ENCODE results near the gene ATP8B1. TPM values are rescaled to one million over a fixed set of nuclear protein-coding genes. Genes with fewer than 3 reads are reported as not detected.

The ATP8B1 gene
- total and polyA plus RNA-seq, 4 donors = 3.9 to 22.0 (median 5.7) TPM

DNA sequence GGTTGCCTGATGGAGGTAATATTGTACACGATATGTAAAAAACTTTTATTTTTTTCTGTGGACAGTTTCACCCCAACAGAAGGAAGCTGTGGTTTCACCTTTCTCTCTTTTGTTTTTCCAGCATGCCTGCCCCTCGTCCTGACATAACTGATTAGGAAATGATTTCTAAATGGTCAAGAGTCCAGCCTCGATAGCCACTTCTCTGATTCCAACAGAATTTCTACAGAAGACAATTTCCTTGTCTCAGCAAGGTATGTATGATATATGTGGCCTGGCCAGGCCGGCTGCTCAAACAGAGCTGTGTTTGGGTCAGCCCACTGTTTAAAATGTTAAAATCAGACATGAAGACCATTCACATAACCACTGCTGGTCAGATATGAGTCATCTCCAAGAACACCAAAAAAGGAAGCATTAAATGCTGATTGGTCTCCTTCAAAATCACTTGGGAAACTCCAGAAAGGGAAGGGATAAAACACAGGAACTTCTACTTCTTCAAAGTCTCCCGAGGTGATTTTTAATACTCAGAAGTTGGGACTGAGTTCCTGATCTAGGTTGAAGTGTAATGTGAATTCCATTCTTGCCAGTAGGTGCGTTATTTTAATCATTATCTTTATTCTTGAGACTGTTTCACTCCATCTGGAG lies 22.3 kb downstream of the ATP8B1 start:
- Histone ChIP-seq H3K4me1 (ENCODE audit: control insufficient read depth in 4 of 4, insufficient read depth in 4 of 4, low read length in 3 of 4) (peaks cover 0 to 5% (median 4%) of the 10 kb centered on the region in 4 donors), H3K9ac (ENCODE audit: low read depth in 1 of 2, low read length in 2 of 2) (no peak overlapping the region)
- peak; percentile 68 to 75 for TF ChIP-seq HNF4A (conservative IDR thresholded peaks at IDR 0.05)
- TF ChIP-seq SP1 (IDR thresholded peaks at IDR 0.05) = peak; percentile 33
- TF ChIP-seq, protein P1, sequence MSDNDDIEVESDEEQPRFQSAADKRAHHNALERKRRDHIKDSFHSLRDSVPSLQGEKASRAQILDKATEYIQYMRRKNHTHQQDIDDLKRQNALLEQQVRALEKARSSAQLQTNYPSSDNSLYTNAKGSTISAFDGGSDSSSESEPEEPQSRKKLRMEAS (IDR thresholded peaks at IDR 0.05) = no peak
- peak; percentile 32 for TF ChIP-seq REST (IDR thresholded peaks at IDR 0.05)
- TF ChIP-seq EGR1 (IDR thresholded peaks at IDR 0.05; ENCODE audit: low read depth in 2 of 2) = no peak
- TF ChIP-seq FOXA1 (IDR thresholded peaks at IDR 0.05) = no peak
- no peak for TF ChIP-seq CTCF (IDR thresholded peaks at IDR 0.05; ENCODE audit: low read depth, low read length, missing input control)
- no peak for TF ChIP-seq TAF1 (conservative IDR thresholded peaks at IDR 0.05)
- TF ChIP-seq HNF4G (IDR thresholded peaks at IDR 0.05) = no peak
- peak; percentile 37 for TF ChIP-seq YY1 (IDR thresholded peaks at IDR 0.05)
- no peak for TF ChIP-seq NR2F2 (IDR thresholded peaks at IDR 0.05)
- no peak for TF ChIP-seq FOXA2 (IDR thresholded peaks at IDR 0.05)
- TF ChIP-seq JUND (IDR thresholded peaks at IDR 0.05) = peak in 1 of 2 donors; percentile 86
- peak in 1 of 2 donors; percentile 26 for TF ChIP-seq RAD21 (IDR thresholded peaks at IDR 0.05)
- no peak for TF ChIP-seq GABPA (IDR thresholded peaks at IDR 0.05 in 1 of 2, conservative IDR thresholded peaks at IDR 0.05 in 1 of 2)
- TF ChIP-seq ATF3 (IDR thresholded peaks at IDR 0.05) = no peak
- TF ChIP-seq, protein P2, sequence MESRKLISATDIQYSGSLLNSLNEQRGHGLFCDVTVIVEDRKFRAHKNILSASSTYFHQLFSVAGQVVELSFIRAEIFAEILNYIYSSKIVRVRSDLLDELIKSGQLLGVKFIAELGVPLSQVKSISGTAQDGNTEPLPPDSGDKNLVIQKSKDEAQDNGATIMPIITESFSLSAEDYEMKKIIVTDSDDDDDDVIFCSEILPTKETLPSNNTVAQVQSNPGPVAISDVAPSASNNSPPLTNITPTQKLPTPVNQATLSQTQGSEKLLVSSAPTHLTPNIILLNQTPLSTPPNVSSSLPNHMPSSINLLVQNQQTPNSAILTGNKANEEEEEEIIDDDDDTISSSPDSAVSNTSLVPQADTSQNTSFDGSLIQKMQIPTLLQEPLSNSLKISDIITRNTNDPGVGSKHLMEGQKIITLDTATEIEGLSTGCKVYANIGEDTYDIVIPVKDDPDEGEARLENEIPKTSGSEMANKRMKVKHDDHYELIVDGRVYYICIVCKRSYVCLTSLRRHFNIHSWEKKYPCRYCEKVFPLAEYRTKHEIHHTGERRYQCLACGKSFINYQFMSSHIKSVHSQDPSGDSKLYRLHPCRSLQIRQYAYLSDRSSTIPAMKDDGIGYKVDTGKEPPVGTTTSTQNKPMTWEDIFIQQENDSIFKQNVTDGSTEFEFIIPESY (IDR thresholded peaks at IDR 0.05) = no peak
- TF ChIP-seq RXRA (IDR thresholded peaks at IDR 0.05) = peak; percentile 6 to 21

More for the DNA sequence above, 22.3 kb downstream of the ATP8B1 start:
- Histone ChIP-seq H3K4me3 (ENCODE audit: low read depth in 1 of 3, low read length in 3 of 3) (no peak overlapping the region), H3K9me3 (ENCODE audit: control insufficient read depth in 4 of 4, low read length in 3 of 4) (no peaks in the 10 kb centered on the region), H3K36me3 (ENCODE audit: control insufficient read depth in 4 of 4, insufficient read depth in 3 of 4, low read depth in 1 of 4, low read length in 3 of 4) (no peaks in the 10 kb centered on the region), H3K27me3 (ENCODE audit: control insufficient read depth in 4 of 4, insufficient read depth in 4 of 4, low read length in 3 of 4) (no peaks in the 10 kb centered on the region), H3K27ac (ENCODE audit: low read depth in 1 of 2, low read length in 2 of 2) (peak overlapping the region; percentile 46 to 51)
- WGBS = 30% methylated on average over 6 of the region's 6 CpGs
- DNase-seq (ENCODE audit: low spot score) = no peak

Measured in liver (tissue), 9 donors.